Smooth muscle cell of the brain vasculature (primary cell): ENCODE measurements around the gene PAPLN.

Experiments
- DNase-seq: peaks from one replicate; pipeline ENCODE4 v3.0.0-alpha.2; 2012; ENCODE audit warnings: low read depth, low spot score

Gene PAPLN

DNA sequence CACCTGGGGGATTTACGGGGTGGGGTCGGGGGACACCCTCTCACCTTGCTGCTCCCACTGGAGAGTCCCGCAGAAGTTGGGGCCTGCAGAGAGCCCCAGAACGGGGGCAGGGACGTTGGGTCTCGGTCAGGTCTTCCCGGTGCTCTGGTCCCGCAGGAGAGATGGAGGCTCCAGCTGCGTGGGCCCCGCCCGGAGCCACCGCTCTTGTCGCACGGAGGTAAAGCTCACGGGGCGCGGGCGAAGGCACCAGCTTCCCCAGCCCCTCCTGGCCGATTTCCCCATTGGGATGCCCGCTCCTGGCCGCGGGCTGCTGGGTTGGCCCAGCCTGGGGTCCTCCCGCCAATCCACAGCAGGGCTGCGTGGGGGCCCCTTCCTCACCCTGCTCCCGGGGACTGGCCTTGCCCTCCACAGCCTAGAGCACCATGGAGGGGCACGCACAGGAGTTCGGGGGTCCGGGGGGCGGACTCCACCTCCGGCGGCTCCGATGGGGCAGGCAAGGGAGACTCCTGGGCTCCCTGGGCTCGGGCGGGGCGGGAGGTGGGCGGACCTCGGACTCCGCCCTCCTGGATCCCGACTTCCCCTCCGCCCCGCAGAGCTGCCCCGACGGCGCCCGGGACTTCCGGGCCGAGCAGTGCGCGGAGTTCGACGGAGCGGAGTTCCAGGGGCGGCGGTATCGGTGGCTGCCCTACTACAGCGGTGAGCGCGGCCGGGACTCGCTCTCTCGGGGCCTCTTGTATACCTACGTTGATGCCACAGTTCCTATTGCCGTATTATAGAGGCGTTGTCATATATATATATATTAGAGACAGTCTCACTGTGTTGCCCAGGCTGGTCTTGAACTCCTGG lies 8.4 kb downstream of the PAPLN start:
- no peak for DNase-seq

DNA sequence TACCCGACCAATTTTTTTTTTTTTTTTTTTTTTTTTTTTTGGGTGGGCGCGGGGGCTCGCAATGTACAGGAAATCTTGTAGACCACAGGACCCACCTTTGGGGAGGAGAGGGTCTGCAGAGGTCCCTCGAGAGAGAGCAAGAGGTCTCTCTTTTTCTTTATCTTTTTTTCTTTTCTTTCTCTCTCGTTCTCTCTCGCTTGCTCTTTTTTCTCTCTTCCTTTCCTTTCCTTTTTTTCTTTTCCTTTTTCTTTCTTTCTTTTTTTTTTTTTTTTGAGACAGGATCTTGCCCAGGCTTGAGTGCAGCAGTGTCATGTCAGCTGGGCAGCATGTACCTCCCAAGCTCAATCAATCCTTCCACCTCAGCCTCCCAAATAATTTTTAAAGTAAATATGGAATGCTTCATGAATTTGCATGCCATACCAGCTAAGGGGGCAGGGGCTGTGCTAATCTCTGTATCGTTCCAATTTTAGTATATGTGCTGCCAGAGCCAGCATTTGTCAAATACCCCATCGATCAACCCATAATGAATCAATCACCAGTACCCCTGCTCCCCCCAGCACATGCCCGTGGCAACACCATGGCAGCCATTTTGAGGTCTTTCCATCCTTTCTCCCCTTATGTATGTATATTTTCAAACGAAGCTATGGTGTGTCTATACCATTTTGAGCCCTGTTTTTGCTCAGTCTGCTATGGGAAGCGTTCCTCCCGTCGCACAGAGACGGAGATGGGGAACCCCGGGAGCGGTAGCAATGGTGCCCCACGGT lies 9.3 kb downstream of the PAPLN start:
- DNase-seq, result no peak

DNA sequence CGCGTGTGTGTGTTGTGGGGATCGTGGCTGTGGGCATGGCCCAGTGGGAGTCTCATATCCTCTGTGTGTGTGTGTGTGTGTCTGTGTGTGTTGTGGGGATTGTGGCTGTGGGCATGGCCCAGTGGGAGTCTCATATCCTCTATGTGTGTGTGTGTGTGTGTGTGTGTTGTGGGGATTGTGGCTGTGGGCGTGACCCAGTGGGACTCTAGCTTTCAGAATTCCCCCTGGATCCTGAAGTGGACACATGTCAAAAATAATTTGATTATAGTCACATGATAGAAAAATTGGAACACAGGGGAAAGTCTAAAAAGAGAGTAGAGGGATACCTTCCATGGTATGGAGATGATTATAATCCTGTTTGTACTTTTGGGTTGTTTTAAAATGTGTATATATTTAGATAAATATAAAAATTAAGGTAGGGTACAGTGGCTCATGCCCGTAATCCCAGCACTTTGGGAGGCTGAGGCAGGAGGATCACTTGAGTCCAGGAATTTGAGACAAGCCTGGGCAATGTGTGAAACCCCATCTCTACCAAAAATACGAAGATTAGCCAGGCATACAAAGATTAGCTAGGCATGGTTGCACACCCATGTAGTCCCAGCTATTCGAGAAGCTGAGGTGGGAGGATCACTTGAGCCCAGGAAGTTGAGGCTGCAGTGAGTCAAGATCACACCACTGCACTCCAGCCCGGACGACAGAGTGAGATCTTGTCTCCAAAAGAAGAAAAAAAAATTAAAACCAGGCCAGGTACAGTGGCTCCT lies 11.0 kb downstream of the PAPLN start:
- no peak for DNase-seq

DNA sequence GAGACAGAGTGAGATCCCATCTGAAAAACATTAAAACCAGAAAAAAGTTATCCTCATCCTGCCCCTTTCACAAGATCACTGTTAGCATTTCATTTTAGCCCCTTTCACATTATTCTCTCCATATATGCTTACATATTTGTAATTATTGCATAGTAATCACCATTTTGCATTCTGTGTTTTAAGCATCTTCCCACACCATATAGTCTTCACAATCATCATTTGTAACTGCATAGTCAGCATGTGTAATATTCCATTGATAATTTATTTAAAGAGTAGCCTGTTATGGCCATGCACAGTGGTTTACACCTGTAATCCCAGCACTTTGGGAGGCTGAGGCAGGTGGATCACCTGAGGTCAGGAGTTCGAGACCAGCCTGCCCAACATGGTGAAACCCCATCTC lies 11.8 kb downstream of the PAPLN start:
- no peak for DNase-seq

GRCh38 chr14:73249564-73250316 lies 12.4 kb downstream of the PAPLN start:
- no peak for DNase-seq

DNA sequence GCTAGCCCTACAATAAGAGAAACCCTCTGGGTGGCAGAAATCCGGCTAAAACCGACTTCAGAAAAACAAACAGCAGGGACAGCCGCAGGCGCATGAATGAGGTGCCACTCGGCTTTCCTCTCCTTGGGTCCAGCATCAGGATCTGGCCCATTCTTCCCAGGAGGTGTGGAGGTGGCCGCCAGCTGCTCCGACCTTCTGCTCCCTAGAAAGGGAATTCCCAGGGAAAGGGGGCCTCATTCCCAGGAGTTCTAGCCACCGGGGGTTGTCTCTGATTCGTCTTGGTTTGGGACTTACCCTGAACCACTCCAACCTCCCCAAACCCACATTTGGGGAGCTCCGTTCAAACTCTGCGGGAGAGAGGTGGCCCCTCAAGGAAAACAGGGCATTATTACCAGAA lies 13.0 kb downstream of the PAPLN start:
- no peak for DNase-seq

DNA sequence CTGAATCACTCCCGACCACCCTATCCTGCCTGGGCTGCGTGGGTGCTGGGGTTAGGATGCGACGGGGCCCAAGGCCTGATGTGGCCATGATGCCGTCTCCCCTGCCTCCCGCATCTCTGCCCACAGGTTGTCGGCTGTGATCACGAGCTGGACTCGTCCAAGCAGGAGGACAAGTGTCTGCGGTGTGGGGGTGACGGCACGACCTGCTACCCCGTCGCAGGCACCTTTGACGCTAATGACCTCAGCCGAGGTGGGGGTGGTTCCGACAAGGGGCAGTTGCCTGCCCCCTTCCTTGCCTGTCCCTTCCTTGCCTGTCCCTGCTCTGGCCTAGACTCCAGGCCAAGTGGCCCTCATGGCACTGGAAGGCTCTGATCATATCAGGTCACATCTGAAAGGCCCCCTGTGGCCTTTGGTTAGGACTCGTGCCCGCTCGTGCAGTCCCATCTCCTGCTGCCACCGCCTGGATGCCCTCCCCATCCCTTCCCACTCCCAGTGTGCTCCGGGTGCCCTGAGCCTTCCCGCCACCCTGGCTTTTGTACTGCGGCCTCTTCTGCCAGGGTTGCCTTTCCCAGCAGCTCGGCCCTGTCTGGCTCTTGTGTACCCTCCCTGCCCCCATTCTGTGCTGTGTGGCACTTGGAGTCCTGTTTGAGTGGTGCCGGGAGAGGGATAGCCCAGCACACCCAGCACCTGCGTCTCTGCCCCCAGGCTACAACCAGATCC lies 13.6 kb downstream of the PAPLN start:
- no peak for DNase-seq

- DNase-seq, result no peak
Observed at GRCh38 chr14:73251516-73252215, 14.4 kb downstream of the PAPLN start.

DNA sequence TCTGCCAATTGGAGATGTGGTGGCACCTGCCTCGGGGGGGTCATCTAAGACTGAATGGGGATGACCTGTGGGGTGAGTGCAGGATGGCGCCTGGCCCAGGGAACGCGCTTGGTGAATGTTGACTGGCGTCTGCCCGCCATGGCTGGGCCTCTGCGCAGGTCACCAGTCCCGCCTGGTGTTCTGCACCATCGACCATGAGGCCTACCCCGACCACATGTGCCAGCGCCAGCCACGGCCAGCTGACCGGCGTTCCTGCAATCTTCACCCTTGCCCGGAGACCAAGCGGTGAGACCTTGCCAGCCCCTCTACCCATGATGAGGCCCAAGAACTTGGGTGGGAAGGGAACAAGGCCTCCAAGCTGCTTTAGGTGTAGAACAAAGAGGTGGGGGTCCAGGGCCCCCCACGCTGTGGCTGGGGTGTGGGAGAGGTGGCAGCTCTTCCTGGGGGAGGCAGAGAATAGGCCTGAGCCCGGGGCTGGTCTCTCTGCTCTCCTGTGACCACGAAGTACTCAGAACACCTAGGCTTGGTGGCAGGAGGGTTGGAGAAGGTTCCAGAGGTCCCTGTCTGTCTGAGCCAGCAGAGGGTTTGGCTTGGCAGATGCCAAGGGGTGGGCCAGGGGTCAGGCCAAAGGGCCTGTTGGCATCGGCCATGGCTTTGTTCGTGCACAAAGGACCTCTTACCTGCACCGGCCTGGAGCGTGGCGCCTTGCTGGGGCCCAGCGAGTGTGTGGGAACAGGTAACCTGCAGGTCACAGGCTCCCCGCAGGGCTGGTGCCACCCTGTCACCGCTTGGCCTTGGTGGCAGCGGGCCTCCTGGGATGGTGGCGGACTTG lies 15.4 kb downstream of the PAPLN start:
- DNase-seq, result no peak

DNA sequence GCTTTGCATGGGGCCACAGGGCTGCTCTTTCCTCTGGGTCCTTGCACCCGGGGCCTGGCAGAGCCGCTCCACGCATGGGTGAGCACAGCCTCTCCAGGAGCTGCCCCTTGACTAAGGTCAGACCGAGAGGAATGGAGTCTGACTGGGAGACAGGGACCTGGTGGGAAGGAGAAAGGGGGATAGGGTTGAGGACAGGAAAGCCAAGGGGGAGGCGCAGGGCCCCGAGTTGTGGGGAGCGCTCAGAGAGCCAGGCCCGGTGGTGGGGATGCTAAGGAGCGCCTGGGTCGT lies 16.0 kb downstream of the PAPLN start:
- no peak for DNase-seq

DNA sequence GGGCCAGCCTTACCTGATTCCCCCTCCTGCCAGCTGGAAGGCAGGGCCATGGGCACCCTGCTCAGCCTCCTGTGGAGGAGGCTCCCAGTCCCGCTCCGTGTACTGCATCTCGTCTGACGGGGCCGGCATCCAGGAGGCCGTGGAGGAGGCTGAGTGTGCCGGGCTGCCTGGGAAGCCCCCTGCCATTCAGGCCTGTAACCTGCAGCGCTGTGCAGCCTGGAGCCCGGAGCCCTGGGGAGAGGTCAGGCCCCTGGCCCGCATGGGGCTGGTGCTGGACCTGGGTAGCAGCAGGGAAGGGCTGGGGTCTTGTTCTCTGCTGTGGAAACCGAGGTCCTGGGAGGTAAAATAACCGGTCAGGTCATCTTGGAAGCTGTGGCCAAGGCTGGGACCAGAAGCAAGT lies 16.4 kb downstream of the PAPLN start:
- no peak for DNase-seq

DNA sequence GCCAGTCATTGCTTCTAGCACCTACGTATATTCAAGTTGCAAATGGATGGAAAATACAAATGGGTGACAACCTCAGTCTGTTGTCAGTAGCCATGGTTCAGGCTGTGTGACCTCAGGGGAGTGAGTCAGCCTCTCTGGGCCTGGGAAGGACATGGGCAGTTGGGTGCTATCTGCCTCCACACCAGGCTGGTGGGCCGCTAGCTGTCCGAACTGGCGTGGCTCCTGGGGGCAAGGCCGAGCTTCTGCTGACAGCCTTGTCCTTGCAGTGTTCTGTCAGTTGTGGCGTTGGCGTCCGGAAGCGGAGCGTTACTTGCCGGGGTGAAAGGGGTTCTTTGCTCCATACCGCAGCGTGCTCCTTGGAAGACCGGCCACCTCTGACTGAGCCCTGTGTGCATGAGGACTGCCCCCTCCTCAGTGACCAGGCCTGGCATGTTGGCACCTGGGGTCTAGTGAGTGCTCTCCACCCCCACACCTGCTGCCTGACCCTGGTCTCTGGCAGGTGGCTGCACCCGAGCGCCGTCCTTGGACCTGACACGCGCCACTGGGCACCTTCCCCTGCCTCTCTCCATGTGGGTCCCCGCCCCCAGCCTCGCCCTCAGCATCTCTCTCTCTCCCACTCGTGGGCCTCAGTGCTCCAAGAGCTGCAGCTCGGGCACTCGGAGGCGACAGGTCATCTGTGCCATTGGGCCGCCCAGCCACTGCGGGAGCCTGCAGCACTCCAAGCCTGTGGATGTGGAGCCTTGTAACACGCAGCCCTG lies 17.1 kb downstream of the PAPLN start:
- DNase-seq, result no peak

DNA sequence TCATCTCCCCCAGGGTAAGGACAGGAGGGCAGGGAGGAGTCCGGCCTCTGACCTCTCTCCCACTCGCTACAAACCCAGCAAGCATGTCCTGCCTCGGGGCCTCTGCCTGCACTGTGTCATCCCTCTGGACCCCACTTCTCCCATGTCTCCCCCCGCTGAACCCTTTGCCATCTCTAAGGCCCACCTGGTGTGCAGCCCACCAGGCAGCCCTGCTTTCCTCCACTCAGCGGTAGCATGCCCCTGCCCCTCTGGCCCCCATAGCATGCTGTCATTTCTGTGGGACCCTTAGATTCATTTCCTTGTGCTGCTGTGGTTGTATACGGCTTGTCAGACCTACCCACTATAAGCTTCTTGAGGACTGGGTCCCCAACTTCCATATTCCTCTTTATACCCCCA lies 17.7 kb downstream of the PAPLN start:
- no peak for DNase-seq

GRCh38 chr14:73255693-73256225 lies 18.5 kb downstream of the PAPLN start:
- DNase-seq, result no peak

- DNase-seq, result no peak
Observed at GRCh38 chr14:73258076-73258475, 20.8 kb downstream of the PAPLN start.

DNA sequence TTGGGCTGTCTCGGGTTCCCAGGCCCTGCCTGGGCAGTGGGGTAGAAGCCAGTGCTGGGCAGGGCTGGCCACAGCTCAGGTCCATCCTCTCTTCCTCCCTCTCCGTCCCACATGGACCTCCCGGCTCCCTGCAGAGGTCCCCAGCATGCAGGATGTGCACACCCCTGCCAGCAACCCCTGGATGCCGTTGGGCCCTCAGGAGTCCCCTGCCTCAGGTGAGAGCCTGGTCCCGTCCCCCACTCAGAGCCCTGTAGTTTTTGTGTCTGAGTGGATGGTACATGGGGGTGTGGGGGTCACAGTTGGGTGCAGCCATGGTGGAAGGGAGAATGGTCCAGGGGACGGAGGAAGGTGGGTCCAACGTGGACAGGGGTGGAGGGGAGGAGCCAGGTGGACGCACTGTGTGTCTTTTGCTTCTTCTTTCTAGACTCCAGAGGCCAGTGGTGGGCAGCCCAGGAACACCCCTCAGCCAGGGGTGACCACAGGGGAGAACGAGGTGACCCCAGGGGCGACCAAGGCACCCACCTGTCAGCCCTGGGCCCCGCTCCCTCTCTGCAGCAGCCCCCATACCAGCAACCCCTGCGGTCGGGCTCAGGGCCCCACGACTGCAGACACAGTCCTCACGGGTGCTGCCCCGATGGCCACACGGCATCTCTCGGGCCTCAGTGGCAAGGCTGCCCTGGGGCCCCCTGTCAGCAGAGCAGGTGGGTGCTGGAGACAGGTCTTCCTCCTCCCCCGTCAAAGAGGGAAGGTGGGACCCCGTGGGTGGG lies 21.7 kb downstream of the PAPLN start:
- DNase-seq, result no peak

DNA sequence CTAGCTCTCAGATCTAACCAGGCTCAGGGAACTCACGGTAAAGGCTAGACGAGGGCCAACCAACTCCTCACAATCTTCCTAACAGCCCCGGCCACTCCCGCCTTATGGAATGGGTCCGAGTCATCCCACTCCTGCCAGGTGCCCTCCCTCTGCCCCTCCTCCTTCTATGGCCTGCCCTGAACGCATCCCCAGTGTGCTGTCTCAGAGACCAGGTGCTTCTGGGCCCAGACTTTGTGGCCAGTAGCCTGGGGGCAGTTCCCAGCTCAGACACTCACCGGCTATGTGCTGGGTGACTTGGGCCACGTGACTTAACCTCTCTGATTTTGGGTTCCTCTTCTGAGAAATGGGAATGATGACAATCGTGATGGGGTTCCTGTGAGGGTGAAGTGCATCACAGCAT lies 22.5 kb downstream of the PAPLN start:
- no peak for DNase-seq

GRCh38 chr14:73260574-73260973 lies 23.3 kb downstream of the PAPLN start:
- DNase-seq, result no peak
